HS-27A (cell line): ENCODE results near the gene USP24.

Source experiments
- DNase-seq: peaks from one replicate; pipeline ENCODE4 v3.0.0-alpha.2; 2012; ENCODE audit warnings: low read depth, missing footprints

Gene USP24

GRCh38 chr1:55215194-55216021, at the start of gene USP24:
USP24 (minus strand) TSS chr1:55215364; CDS start chr1:55215113, 251 bp downstream.
- peak; percentile 55 for DNase-seq

- DNase-seq: no peak
These were observed 47.7 kb upstream of the USP24 start for GRCh38 chr1:55262822-55263221.

- DNase-seq: no peak
These were observed 44.9 kb upstream of the USP24 start for GRCh38 chr1:55259911-55260609.

- no peak for DNase-seq
These were observed 42.8 kb upstream of the USP24 start for GRCh38 chr1:55257958-55258357.

- no peak for DNase-seq
These were observed 40.7 kb upstream of the USP24 start for GRCh38 chr1:55255901-55256300.

GRCh38 chr1:55252942-55253589, 37.9 kb upstream of the USP24 start:
- no peak for DNase-seq

- DNase-seq: no peak
These were observed 35.4 kb upstream of the USP24 start for GRCh38 chr1:55250399-55251075.

- DNase-seq: no peak
These were observed 34.7 kb upstream of the USP24 start for GRCh38 chr1:55249646-55250398.

- no peak for DNase-seq
These were observed 31.7 kb upstream of the USP24 start for GRCh38 chr1:55246896-55247295.

GRCh38 chr1:55246331-55246730, 31.2 kb upstream of the USP24 start:
- DNase-seq: no peak

GRCh38 chr1:55245781-55246180, 30.6 kb upstream of the USP24 start:
- DNase-seq: no peak

- DNase-seq: no peak
These were observed 29.4 kb upstream of the USP24 start for GRCh38 chr1:55244476-55245099.

- no peak for DNase-seq
These were observed 28.5 kb upstream of the USP24 start for GRCh38 chr1:55243655-55244054.

GRCh38 chr1:55239548-55239947, 24.4 kb upstream of the USP24 start:
- DNase-seq: no peak

- DNase-seq: no peak
These were observed 20.6 kb upstream of the USP24 start for GRCh38 chr1:55235722-55236121.

- DNase-seq: no peak
These were observed 18.9 kb upstream of the USP24 start for GRCh38 chr1:55234016-55234415.

GRCh38 chr1:55233145-55233777, 18.1 kb upstream of the USP24 start:
- DNase-seq: no peak

- DNase-seq: no peak
These were observed 17.4 kb upstream of the USP24 start for GRCh38 chr1:55232448-55233144.

GRCh38 chr1:55231745-55232144, 16.6 kb upstream of the USP24 start:
- no peak for DNase-seq

GRCh38 chr1:55230659-55231058, 15.5 kb upstream of the USP24 start:
- no peak for DNase-seq
